GM03348 (cell line): Measurements from ENCODE around the gene VPS54.

Experiments
- DNase-seq: peaks from one replicate; pipeline ENCODE4 v3.0.0; 2012; ENCODE audit warnings: low spot score

The VPS54 gene

GRCh38 chr2:63902149-63902548, 117.1 kb downstream of the VPS54 start:
- DNase-seq, result no peak

DNA sequence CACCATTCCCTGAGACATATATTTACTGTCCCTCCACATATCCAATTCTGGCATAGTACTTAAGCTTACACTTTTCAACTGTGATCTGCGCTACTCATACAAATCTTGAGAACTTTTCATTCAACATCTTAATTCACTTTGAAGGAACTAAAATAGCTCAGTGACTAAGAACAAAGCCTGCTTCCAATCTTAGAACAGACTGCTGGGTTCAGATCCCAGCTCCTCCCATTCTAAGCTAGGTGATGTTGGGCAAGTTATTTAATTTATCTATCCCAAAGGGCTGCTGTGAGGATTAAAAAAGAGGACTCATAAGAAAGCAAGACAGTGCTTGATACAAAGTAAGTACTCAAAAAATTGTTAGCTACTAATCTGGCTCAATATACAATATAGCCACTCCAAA, 119.6 kb downstream of the VPS54 start:
- no peak for DNase-seq

DNA sequence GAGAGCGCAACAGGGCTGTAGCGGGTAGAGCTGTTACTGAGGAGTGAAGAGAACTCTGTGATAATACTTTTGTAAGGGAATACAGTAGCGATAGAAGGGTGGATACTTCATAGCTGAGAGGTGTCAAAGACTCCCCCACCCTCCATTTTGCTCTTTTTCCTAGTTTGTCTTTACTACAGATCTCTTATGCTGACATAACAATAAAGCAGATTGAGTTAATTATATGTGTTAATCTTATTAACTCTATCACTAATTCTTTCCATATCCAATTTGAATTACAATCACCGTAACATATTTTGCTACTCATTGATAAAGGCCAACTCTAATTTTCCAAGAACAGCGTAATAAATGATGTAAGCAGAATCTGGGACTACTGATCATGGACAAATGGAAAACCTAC, 120.4 kb downstream of the VPS54 start:
- DNase-seq, result no peak

DNA sequence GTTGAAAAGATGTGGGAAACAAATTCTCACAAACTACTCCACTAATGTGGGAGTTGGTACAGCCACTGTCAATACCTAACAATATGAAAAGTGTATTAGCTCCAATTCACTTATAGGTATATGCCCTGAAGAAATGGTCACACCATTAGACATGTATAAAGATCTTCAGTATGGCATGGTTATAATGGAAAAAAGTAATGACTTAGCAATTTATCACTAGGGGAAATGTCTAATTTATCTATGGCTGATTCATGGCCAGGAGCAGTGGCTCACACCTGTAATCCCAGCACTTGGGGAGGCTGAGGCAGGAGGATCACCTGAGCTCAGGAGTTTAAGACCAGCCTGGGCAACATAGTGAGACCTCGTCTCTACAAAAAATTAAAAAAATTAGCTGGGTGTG, 125.1 kb downstream of the VPS54 start:
- no peak for DNase-seq

GRCh38 chr2:63893163-63893562, 126.1 kb downstream of the VPS54 start:
- DNase-seq, result no peak

- no peak for DNase-seq
Observed at GRCh38 chr2:63891488-63892030, 127.7 kb downstream of the VPS54 start.

DNA sequence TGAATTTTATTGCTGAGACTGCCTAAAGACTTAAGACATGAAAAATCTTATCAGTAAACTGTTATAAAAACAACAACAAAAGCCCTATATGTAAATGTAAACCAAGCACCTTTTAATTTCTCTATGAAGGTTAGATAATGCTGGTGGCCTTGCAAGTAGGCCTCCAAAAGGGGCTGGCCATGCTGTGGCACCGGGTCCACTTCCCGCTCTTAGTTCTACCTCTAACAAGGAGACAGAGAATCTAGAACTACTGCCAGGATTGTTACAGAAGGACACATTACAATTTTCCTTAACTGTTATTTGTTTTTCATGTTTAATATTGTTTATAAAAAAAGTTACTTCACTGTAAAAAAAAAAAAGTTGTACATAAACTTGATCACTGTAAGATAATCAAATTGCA, 128.6 kb downstream of the VPS54 start:
- DNase-seq, result no peak

- DNase-seq, result peak; percentile 56
Observed at GRCh38 chr2:63888490-63889402, 130.5 kb downstream of the VPS54 start.

- DNase-seq, result no peak
Observed at GRCh38 chr2:63888053-63888452, 131.2 kb downstream of the VPS54 start.

GRCh38 chr2:63886445-63886844, 132.8 kb downstream of the VPS54 start:
- DNase-seq, result no peak

DNA sequence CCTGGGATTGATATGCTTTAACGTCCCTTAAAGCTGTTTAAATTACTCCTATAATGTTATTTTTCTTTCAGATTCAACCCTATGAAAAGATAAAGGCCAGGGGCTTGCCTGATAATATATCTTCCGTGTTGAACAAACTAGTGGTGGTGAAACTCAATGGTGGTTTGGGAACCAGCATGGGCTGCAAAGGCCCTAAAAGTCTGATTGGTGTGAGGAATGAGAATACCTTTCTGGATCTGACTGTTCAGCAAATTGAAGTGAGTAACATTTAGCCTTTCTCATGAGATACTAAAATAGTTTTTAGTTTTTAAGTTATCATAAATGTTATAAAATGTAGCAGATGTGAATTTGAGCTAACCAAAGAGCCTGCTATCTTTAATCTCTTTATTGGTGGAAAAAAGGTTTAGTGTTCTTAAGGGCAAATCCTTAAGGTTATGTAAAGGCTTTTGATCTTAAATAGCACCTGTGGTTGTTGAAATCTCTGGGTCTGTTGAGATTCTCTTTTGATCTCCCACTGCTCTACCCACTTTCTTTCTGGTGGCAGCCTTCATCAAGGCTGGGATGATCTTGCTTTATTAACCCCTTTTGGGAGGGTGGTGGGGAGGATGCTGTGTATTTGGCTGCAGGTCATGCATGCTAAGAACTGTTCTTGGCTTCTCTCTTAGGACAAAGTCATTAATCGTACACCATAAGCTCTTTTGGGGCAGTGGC, 136.7 kb downstream of the VPS54 start:
- no peak for DNase-seq

DNA sequence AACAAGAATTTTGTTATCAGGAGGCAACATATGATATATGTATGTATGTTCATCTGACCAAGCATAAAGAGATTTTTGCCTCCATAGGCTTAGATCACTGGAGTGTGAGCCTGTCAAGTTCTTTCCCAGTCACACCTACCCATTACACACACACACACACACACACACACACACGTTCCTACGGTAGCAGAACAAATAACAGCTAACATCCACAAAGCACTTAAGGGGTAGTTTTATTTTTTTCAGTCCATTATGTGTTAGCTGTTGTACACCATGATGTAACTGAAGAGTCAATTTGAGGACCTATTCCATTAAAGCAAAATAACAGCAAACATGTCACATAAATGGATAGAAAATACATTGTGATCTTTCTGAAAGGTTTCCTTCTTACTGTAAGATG, 138.0 kb downstream of the VPS54 start:
- no peak for DNase-seq

- no peak for DNase-seq
Observed at GRCh38 chr2:63880625-63881024, 138.6 kb downstream of the VPS54 start.

DNA sequence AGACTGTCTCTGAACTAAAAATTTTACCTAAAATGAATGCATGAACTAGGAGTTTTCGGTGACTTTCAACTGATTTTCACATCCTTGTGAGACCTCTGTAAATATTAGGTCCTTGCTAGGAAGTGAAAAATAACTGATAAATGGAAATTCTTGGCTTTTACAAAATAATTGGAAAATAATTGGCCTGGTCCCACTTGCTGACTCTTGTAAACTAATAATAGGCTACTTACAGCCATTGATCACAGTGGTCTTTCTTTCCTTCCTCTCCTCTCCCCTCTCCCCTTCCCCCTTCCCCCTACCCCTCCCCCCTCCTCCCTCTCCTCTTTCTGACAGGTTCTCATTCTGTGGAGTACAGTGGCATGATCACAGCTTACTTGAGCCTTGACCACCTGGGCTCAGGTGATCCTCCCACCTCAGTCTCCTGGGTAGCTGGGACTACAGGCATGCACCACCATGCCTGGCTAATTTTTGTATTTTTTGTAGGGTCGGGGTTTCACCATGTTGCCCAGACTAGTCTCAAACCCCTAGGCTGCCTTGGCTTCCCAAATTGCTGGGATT, 139.3 kb downstream of the VPS54 start:
- DNase-seq, result no peak

DNA sequence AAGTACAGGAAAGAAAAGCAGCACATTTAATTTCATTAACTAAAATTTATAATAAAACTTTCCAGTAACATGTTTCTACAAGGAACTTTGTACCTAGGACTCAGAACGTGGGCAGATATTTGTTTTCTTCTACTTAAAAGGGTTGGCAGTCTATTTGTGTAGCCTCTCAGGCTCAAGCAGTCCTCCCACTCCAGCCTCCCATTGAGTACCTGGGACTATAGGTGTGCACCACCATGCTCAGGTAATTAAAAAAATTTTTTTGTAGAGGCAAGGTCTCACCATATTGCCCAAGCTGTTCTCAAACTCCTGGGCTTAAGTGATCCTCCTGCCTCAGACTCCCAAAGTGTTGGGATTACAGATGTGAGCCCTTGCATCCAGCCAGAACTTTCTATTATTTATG, 140.7 kb downstream of the VPS54 start:
- no peak for DNase-seq

DNA sequence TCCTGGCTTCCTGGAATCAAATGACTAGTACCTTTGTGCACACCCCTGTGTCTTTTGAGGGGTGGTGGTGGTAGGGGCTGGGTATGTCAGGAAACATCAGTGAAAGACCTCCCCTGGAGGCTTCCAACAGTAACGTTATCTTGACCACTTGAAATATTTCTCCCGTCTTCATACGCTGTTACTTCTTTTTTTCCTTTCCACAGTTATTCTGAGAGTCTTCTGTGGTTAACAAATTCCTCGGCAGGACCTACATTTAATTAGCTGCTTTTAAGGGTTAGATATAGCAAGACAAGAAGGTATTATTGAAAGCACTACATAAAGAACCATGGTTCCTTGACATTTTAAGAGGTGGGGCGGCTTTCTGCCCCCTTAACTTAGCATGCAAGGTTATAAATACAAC, 142.9 kb downstream of the VPS54 start:
- DNase-seq, result no peak

- DNase-seq, result peak; percentile 13
Observed at GRCh38 chr2:63875559-63876245, 143.5 kb downstream of the VPS54 start.

DNA sequence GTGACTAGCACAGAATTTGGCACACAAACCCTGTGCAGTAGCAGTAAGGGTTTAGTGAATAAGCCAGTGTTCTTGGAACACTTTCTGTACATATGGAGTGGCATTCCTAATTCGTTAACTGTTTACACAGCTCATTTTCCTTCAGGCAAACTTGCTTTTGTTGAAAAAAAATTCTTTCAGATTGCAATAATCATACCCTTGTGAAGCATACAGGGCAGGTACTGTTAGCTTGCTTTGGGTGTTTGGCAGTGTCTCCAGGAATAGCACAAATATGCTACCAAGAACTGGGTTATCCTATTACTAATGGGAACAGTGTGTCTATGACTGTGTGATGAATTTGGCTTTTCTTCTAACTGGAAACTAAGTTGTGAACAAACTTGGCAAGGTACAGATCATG, 144.1 kb downstream of the VPS54 start:
- DNase-seq, result peak; percentile 27

- no peak for DNase-seq
Observed at GRCh38 chr2:63874204-63875130, 144.8 kb downstream of the VPS54 start.

- DNase-seq, result no peak
Observed at GRCh38 chr2:63872571-63873328, 146.5 kb downstream of the VPS54 start.
